GOT3 (cell line): ENCODE results near the gene MORN1.
"Not testable (repeated sequence)": the region's sequence is repeated elsewhere in the genome, so short reads cannot be mapped to it uniquely, and the experiment has no call there.

Experiments used
- DNase-seq: peaks from one replicate; lab custom pipeline; 2025; ENCODE audit warnings: mixed read lengths; lab: John Stamatoyannopoulos, UW

MORN1 gene

GRCh38 chr1:2337081-2337480 is 54.3 kb downstream of the MORN1 start:
- no peak for DNase-seq

- no peak for DNase-seq
Measured at GRCh38 chr1:2336499-2336898, 54.9 kb downstream of the MORN1 start.

- no peak for DNase-seq
Measured at GRCh38 chr1:2335721-2336455, 55.5 kb downstream of the MORN1 start.

DNA sequence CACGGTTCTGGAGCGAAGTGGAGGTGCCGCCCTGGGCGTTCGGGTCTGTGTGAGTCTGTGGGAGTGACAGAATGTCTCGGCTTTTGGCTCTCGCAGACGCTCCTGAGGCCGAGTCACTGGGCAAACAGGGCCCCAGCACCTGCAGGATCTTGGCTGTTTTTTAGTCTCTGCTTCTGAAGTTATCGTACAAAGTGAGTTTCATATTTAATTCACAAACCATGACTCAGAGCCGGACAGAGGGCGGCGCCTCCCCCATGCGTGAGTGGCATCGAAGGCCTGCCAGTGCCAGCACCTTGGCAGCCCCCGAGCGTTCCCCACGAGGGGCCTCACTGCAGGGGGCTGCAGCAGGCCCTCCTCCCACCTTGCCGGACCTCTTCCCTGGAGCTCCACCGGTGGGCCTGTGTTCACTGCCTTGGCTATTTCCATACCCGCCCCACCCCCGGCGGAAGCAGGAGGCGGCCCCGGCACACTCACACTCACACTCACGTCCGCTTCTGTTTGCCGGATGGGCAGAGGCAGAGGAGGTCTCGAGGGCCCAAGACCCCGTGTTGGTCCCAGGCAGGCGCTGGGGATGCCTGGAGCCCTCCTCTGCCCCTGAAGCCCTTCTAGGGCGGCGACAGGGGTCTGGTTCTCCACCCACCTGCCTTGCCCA is 56.3 kb downstream of the MORN1 start:
- no peak for DNase-seq

- no peak for DNase-seq
Measured at GRCh38 chr1:2334366-2334765, 57.0 kb downstream of the MORN1 start.

- DNase-seq, result not testable (repeated sequence)
Measured at GRCh38 chr1:2331580-2331979, 59.8 kb downstream of the MORN1 start.

DNA sequence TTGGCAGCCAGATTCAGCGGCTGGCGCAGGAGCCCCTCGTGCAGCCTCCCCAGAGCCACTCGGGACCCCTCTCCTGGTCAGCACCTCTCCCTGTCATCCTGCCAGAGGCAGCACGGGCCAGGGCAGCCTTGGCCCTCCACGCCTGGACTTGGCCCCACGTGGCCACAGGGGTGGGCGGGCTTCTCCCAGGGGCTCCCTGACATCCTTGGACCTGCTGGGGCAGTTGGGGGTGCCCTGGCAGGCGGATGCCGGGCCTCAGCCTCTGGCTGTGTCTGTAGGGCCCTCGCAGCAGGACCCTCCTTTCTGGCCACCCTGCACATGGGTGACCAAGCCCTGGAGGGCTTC is 60.2 kb downstream of the MORN1 start:
- no peak for DNase-seq

GRCh38 chr1:2330519-2331199 is 60.7 kb downstream of the MORN1 start:
- no peak for DNase-seq

DNA sequence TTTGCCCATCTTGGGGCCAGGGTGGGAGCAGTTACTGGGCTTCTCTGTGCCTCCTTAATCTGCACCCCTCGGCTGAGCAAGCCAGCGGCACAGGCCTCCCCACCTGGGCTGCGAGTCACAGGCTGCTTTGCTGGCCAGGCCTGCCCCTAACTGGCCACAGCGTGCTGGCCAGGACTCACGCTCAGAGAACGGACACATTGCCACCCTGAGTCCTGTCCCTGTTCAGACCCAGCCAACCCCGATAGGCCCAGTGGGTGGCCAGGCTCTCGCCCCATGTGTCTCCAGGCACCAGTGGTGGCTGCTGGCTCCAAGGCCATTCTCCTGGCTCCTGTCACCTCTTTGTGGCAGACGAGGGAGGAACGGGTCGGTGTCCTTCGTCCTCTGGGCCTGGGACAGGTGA is 61.3 kb downstream of the MORN1 start:
- DNase-seq, result no peak

GRCh38 chr1:2328676-2329455 is 62.5 kb downstream of the MORN1 start:
- DNase-seq, result no peak

GRCh38 chr1:2327841-2328240 is 63.5 kb downstream of the MORN1 start:
- DNase-seq, result no peak

DNA sequence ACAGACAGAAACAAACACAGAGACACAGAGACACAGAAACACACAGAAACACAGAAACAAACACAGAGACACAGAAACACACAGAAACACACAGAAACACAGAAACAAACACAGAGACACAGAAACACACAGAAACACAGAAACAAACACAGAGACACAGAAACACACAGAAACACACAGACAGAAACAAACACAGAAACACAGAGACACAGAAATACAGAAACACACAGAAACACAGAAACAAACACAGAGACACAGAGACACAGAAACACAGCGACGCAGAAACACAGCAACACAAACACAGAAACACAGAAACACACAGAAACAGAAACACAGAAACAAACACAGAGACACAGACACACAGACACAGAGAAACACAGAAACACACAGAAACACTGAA is 64.2 kb downstream of the MORN1 start:
- DNase-seq, result not testable (repeated sequence)

DNA sequence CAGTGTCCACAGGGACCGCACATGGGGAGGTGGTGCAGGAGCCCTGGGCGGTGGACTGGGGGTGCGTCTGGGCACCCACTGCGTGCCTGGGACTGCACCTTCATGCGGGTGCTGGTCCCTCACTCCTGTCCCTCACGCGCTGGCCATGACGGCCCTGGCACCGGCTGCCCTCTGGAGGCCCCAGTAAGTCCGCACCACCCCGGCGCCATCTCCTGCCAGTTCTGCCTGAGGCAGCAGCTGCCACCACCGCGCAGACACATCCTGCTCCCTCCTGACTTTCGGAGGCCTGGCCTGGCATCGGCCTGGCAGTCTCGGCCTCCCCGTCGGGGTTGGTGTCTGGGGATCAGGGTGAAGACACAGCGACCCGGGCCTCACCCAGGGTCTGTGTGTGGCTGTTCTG is 64.8 kb downstream of the MORN1 start:
- no peak for DNase-seq

- DNase-seq, result no peak
Measured at GRCh38 chr1:2324553-2325366, 66.6 kb downstream of the MORN1 start.

GRCh38 chr1:2323451-2323974 is 67.8 kb downstream of the MORN1 start:
- no peak for DNase-seq

DNA sequence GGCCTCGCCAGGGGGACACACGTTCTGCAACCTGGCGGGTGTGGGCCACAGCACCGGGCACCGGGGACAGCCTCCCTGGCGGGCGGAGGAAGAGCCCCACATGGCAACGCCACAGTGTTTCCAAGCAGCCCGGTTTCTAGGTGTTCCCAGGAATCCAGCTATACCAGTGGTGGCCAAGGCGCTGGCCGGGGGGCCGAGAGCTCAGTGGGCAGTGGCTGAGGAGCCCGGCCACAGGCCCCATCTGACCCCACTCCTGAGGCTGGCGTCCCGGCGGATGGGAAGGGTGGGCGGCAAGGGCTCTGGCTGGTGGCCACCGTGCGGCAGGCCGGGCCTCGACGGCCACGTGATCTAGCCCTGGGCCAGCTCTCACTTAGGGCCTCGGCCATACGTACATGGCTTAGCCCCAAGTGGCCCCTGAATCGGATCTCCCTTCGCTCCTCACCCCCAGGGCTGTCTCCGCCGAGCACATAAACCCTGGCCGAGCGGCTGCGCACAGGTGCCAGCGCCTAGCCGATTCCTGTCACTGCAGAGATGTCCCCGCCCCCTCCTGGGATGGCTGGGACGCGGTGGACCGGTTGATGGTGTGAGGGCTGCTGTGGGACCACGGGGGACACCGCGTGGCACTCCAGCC is 68.7 kb downstream of the MORN1 start:
- no peak for DNase-seq

GRCh38 chr1:2322065-2322571 is 69.2 kb downstream of the MORN1 start:
- DNase-seq, result peak; percentile 44

GRCh38 chr1:2320760-2321667 is 70.3 kb downstream of the MORN1 start:
- no peak for DNase-seq

DNA sequence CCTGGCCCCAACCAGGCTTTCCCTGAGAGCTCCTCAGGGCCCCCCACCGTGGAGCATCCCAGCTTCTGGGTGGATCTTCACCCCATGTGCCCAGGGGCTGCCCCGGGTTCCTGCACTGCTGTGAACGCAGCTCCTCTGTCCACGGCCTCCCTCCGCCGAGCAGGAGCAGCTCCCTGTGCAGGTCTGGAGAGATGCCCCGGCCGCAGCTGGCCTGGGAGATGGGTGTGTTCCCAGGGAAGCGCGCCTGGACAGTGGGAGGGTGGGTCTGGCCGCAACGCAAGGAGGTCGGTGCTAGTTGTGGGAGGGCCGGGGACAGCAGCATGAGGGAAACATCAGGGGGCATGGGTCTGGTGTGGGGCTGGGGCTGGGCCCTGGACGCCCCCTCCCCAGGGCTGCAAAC is 71.3 kb downstream of the MORN1 start:
- DNase-seq, result no peak

DNA sequence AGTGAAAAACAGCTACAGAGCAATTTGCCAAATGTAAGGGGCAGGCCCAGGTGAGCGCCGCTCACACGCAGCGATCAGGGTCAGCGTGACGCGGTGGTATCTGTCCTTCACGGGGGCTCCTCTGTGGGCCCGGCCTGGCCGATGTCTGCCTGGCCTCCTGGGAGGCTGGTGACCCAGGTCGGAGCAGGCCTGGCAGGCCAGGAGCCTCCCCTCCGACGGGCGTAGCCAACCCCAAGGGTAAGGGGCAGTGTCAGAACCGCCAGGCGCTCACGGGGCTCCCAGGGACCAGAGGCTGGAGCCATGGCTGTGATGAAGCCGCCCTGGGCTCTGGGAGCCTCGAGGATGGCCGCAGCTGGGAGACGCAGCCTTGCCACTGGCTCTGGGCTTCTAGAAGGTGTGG is 72.1 kb downstream of the MORN1 start:
- DNase-seq, result no peak
